HepG2 (cell line): ENCODE data around the gene WRAP73. TPM values are rescaled to one million over a fixed set of nuclear protein-coding genes. Genes with fewer than 3 reads are reported as not detected.

Experiments
- CBX2 ChIP-seq, 2 experiments: fragments of 200-600 bp in 1 of 2; sonication (generic); formaldehyde crosslinking in 1 of 2; IDR thresholded peaks; 2 replicates each; pipeline versions ENCODE4 v1.7.0 to v1.8.1; 2018 to 2022; ENCODE audit warnings: low read depth in 2 of 2, low read length in 1 of 2, mild to moderate bottlenecking in 1 of 2, missing genetic modification reagents in 1 of 2
- CREB1 ChIP-seq, 2 experiments: fragments of 450-650 bp in 1 of 2; IDR thresholded peaks; 2 replicates each; pipeline ENCODE4 v1.6.1; 2016 to 2017; ENCODE audit warnings: control low read depth in 1 of 2, mild to moderate bottlenecking in 1 of 2, missing compliant biosample characterization in 1 of 2, missing genetic modification characterization in 1 of 2
- ESRRA ChIP-seq: sonication (generic); formaldehyde crosslinking; IDR thresholded peaks from 2 replicates; pipeline ENCODE4 v1.5.1; 2020; ENCODE audit warnings: mild to moderate bottlenecking, low read depth, missing genetic modification reagents
- FOXO1 ChIP-seq: sonication (generic); formaldehyde crosslinking; IDR thresholded peaks from 2 replicates; pipeline ENCODE4 v1.4.0; 2020; ENCODE audit warnings: missing genetic modification reagents
- HIC2 ChIP-seq: sonication (generic); formaldehyde crosslinking; IDR thresholded peaks from 2 replicates; pipeline ENCODE4 v1.9.0; 2022; ENCODE audit warnings: low read depth, missing genetic modification reagents
- HOXA3 ChIP-seq: sonication (generic); formaldehyde crosslinking; IDR thresholded peaks from 2 replicates; pipeline ENCODE4 v1.5.0; 2020; ENCODE audit warnings: missing genetic modification reagents
- MAFF ChIP-seq: IDR thresholded peaks from 2 replicates; pipeline ENCODE4 v1.6.1; 2011; ENCODE audit warnings: low read depth, low read length, improper control_type of control experiment
- NKX3-1 ChIP-seq: sonication (generic); formaldehyde crosslinking; IDR thresholded peaks from 2 replicates; pipeline ENCODE4 v1.5.0; 2020; ENCODE audit warnings: missing genetic modification reagents
- PRPF4 ChIP-seq: fragments of 200-400 bp; formaldehyde crosslinking; IDR thresholded peaks from 2 replicates; pipeline ENCODE4 v1.6.1; 2016; ENCODE audit warnings: low read length, low read depth; ENCODE audit not compliant: poor library complexity, severe bottlenecking
- SOX13 ChIP-seq, 3 experiments: fragments of 450-650 bp in 1 of 3; sonication (generic) in 1 of 3; formaldehyde crosslinking in 1 of 3; IDR thresholded peaks in 2 of 3; conservative IDR thresholded peaks in 1 of 3; 2 replicates each; pipeline versions ENCODE4 v1.5.0 to v1.6.1; 2016 to 2020; ENCODE audit warnings: antibody characterized with exemption in 1 of 3, mild to moderate bottlenecking in 1 of 3, missing compliant biosample characterization in 1 of 3, missing genetic modification reagents in 1 of 3, moderate library complexity in 1 of 3
- TFDP1 ChIP-seq: IDR thresholded peaks from 2 replicates; pipeline ENCODE4 v1.6.1; 2016; ENCODE audit warnings: missing compliant biosample characterization, missing genetic modification reagents, borderline replicate concordance
- YEATS2 ChIP-seq: sonication (generic); formaldehyde crosslinking; IDR thresholded peaks from 2 replicates; pipeline ENCODE4 v1.4.0; 2020; ENCODE audit warnings: missing genetic modification reagents, borderline replicate concordance
- ZBTB46 ChIP-seq: sonication (generic); formaldehyde crosslinking; IDR thresholded peaks from 2 replicates; pipeline ENCODE4 v1.4.0; 2020; ENCODE audit warnings: mild to moderate bottlenecking, missing genetic modification reagents, borderline replicate concordance
- ZFP91 ChIP-seq: sonication (generic); formaldehyde crosslinking; IDR thresholded peaks from 2 replicates; pipeline ENCODE4 v1.9.0; 2022; ENCODE audit warnings: missing genetic modification reagents, mild to moderate bottlenecking, borderline replicate concordance
- ZNF556 ChIP-seq: sonication (generic); formaldehyde crosslinking; IDR thresholded peaks from 2 replicates; pipeline ENCODE4 v1.4.0; 2020; ENCODE audit warnings: mild to moderate bottlenecking, missing genetic modification reagents, borderline replicate concordance
- ZNF567 ChIP-seq: sonication (generic); formaldehyde crosslinking; IDR thresholded peaks from 2 replicates; pipeline ENCODE4 v1.8.1; 2023; ENCODE audit warnings: mild to moderate bottlenecking, missing genetic modification reagents, borderline replicate concordance
- ZNF570 ChIP-seq: sonication (generic); formaldehyde crosslinking; IDR thresholded peaks from 2 replicates; pipeline ENCODE4 v1.4.0; 2020; ENCODE audit warnings: mild to moderate bottlenecking, missing genetic modification reagents, borderline replicate concordance
- ZNF678 ChIP-seq: sonication (generic); formaldehyde crosslinking; IDR thresholded peaks from 2 replicates; pipeline ENCODE4 v1.4.0; 2020; ENCODE audit warnings: mild to moderate bottlenecking, missing genetic modification reagents
- ZNF749 ChIP-seq: sonication (generic); formaldehyde crosslinking; IDR thresholded peaks from 2 replicates; pipeline ENCODE4 v1.8.0; 2022; ENCODE audit warnings: mild to moderate bottlenecking, missing genetic modification reagents, moderate library complexity, borderline replicate concordance
- ZNF776 ChIP-seq: sonication (generic); formaldehyde crosslinking; IDR thresholded peaks from 2 replicates; pipeline ENCODE4 v1.4.0; 2020; ENCODE audit warnings: mild to moderate bottlenecking, missing genetic modification reagents
- polyA plus RNA-seq, 8 experiments: library from polyadenylated mRNA; depleted of rRNA in 3 of 8; stranded (reverse) in 7 of 8; unstranded in 1 of 8; fragments of >200 nt; fragmentation: Illumina TruSeq in 4 of 8; extraction: Trizol in 4 of 8; gene quantifications; 2 replicates each; pipeline versions ENCODE4 v1.2.1 to v1.2.3, GENCODE V29; 2011 to 2016; ENCODE audit warnings: low read depth in 4 of 8, missing spikeins in 1 of 8, mixed read lengths in 1 of 8; ENCODE audit not compliant: insufficient read depth in 1 of 8
- total RNA-seq, 5 experiments: library from RNA; depleted of rRNA; stranded (reverse); fragments of >200 nt; fragmentation: Illumina TruSeq; extraction: Trizol; gene quantifications; 2 replicates each; pipeline ENCODE4 v1.2.3, GENCODE V29; 2016; ENCODE audit warnings: low read depth in 1 of 5

WRAP73 gene
- total and polyA plus RNA-seq, 2 of the 13 experiments (the other 11 are each of a cell fraction or from before 2014, with no cell fraction given) = 18.1 to 40.4 TPM

GRCh38 chr1:3649342-3650247, at the start of gene WRAP73 (continued):
- no peak for TF ChIP-seq ZNF570 (CRISPR knock-in tag)
- 0 out of 2 replicates have a peak, but pooled peaks have one; percentile 16 for TF ChIP-seq FOXO1 (CRISPR knock-in tag)
- TF ChIP-seq PRPF4 = no peak
- peak; percentile 62; the same call in 1 of the 2 replicates for TF ChIP-seq HOXA3 (CRISPR knock-in tag)
- TF ChIP-seq MAFF = no peak
- TF ChIP-seq ZNF567 (CRISPR knock-in tag) = no peak
- no peak for TF ChIP-seq NKX3-1 (CRISPR knock-in tag)
- TF ChIP-seq ZNF776 (CRISPR knock-in tag) = no peak
- TF ChIP-seq ZNF678 (CRISPR knock-in tag) = peak; percentile 62; the same call in 1 of the 2 replicates
- no peak for TF ChIP-seq SOX13 (IDR thresholded peaks at IDR 0.05)
- no peak for TF ChIP-seq SOX13 (CRISPR knock-in tag; conservative IDR thresholded peaks at IDR 0.05 in 1 of 2, IDR thresholded peaks at IDR 0.05 in 1 of 2)
- peak; percentile 34; the same call in 1 of the 2 replicates for TF ChIP-seq ZNF556
- TF ChIP-seq HIC2 (CRISPR knock-in tag) = no peak
- peak; percentile 47; the same call in 1 of the 2 replicates for TF ChIP-seq ESRRA (CRISPR knock-in tag)
- TF ChIP-seq ZFP91 (CRISPR knock-in tag) = peak; percentile 79
- TF ChIP-seq TFDP1 (CRISPR knock-in tag) = peak; percentile 67; the same call in 1 of the 2 replicates
- peak; percentile 54 for TF ChIP-seq CREB1 (IDR thresholded peaks at IDR 0.05)
- peak; percentile 71; the same call in 1 of the 2 replicates for TF ChIP-seq CREB1 (CRISPR knock-in tag; IDR thresholded peaks at IDR 0.05)
- no peak for TF ChIP-seq ZNF749 (CRISPR knock-in tag)
- TF ChIP-seq ZBTB46 (CRISPR knock-in tag) = 0 out of 2 replicates have a peak, but pooled peaks have one; percentile 62
- 0 out of 2 replicates have a peak, but pooled peaks have one; percentile 36 for TF ChIP-seq YEATS2 (CRISPR knock-in tag)
- no peak for TF ChIP-seq CBX2 (IDR thresholded peaks at IDR 0.05; ENCODE audit: low read depth, low read length)
- no peak for TF ChIP-seq CBX2 (CRISPR knock-in tag; IDR thresholded peaks at IDR 0.05; ENCODE audit: low read depth)
